Bronchial epithelial cell (primary cell): ENCODE data around the gene PPP1R13L. TPM values are rescaled to one million over a fixed set of nuclear protein-coding genes. Genes with fewer than 3 reads are reported as not detected.

Experiments used
- DNase-seq: peaks from one replicate; pipeline ENCODE4 v3.0.0-alpha.2; 2010; ENCODE audit warnings: low read depth
- FAIRE-seq: peaks from 2 replicates; lab custom pipeline; 2011; peaks lifted over from hg19 to GRCh38; lab: Jason Lieb, UNC
- H3K27me3 ChIP-seq: 2 replicates; pipeline ENCODE4 v1.5.1; 2011; ENCODE audit warnings: low read length; ENCODE audit not compliant: control insufficient read depth, insufficient read depth
- H3K36me3 ChIP-seq: 2 replicates; pipeline ENCODE4 v1.5.1; 2011; ENCODE audit warnings: low read length; ENCODE audit not compliant: control insufficient read depth, insufficient read depth
- H3K4me3 ChIP-seq: 2 replicates; pipeline ENCODE4 v1.5.1; 2011; ENCODE audit warnings: mild to moderate bottlenecking, low read depth, low read length, control low read depth
- CTCF ChIP-seq: IDR thresholded peaks from 2 replicates; pipeline ENCODE4 v1.5.1; 2011; ENCODE audit warnings: mild to moderate bottlenecking, moderate library complexity, low read length, control low read depth, inconsistent platforms; ENCODE audit not compliant: insufficient read depth, severe bottlenecking
- total RNA-seq: library from RNA; depleted of rRNA; stranded (reverse); fragments of >200 nt; gene quantifications from 2 replicates; pipeline ENCODE4 v1.2.1, GENCODE V29; 2014

The PPP1R13L gene
- total RNA-seq, 1 donor from 2014 or later = 16.6 TPM

GRCh38 chr19:45370410-45371204 is 34.3 kb downstream of the PPP1R13L start, which contains the start of gene ERCC2:
ERCC2 (minus strand) TSS chr19:45370573; CDS start chr19:45370540, 33 bp downstream.
- FAIRE-seq (no peak), DNase-seq (peak; percentile 91)
- Histone ChIP-seq H3K27me3 (no peaks in the 10 kb centered on the region), H3K36me3 (peaks cover 1% of the 10 kb centered on the region), H3K4me3 (peak within 1 kb of the TSS; percentile 77)
- TF ChIP-seq CTCF = no peak

GRCh38 chr19:45368737-45369340 is 36.0 kb downstream of the PPP1R13L start:
- no peaks in the 10 kb centered on the region for H3K27me3 ChIP-seq
- no peak overlapping the region for H3K4me3 ChIP-seq
- TF ChIP-seq CTCF = no peak
- DNase-seq = no peak
- H3K36me3 ChIP-seq = peaks cover 5% of the 10 kb centered on the region
- no peak for FAIRE-seq

GRCh38 chr19:45368127-45368526 is 36.7 kb downstream of the PPP1R13L start:
- FAIRE-seq (no peak), DNase-seq (no peak)
- no peak for TF ChIP-seq CTCF
- Histone ChIP-seq H3K4me3 (no peak overlapping the region), H3K27me3 (no peaks in the 10 kb centered on the region), H3K36me3 (peaks cover 6% of the 10 kb centered on the region)

- Histone ChIP-seq H3K27me3 (no peaks in the 10 kb centered on the region), H3K4me3 (no peak overlapping the region), H3K36me3 (peaks cover 14% of the 10 kb centered on the region)
- no peak for FAIRE-seq
- TF ChIP-seq CTCF = no peak
- no peak for DNase-seq
Observed at GRCh38 chr19:45364696-45365095, 40.2 kb downstream of the PPP1R13L start.

GRCh38 chr19:45363861-45364459 is 40.9 kb downstream of the PPP1R13L start:
- Histone ChIP-seq H3K27me3 (no peaks in the 10 kb centered on the region), H3K4me3 (no peak overlapping the region), H3K36me3 (peaks cover 16% of the 10 kb centered on the region)
- no peak for TF ChIP-seq CTCF
- FAIRE-seq (no peak), DNase-seq (no peak)
